GM19025 (cell line): ENCODE results near the gene GALNT10.

Experiments used
- ATAC-seq: cut with Tn5 transposase; IDR thresholded peaks from one replicate; pipeline ENCODE4 v1.9.1; 2021; ENCODE audit warnings: mild to moderate bottlenecking, low read depth, moderate library complexity; ENCODE audit not compliant: unreplicated experiment

The GALNT10 gene

DNA sequence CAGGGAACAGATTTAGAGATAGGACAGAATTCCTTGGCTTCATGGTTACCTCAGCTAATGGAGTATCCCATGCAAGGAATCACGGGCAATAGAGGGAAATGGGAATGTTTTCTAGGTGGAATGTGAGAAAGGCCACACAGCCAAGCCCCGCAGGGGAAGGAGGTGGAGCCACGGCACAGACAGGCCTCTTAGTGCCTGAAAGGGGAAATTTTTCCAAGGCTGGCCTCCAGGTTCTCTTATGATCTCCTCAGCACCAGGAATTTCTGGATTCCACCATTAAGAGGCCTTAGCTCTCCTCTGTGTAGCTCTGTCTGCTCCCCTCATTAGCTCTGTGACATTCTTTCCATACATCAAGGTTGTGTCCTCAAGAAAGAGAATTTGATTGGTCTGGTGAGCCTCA, 124.7 kb downstream of the GALNT10 start:
- no peak for ATAC-seq

DNA sequence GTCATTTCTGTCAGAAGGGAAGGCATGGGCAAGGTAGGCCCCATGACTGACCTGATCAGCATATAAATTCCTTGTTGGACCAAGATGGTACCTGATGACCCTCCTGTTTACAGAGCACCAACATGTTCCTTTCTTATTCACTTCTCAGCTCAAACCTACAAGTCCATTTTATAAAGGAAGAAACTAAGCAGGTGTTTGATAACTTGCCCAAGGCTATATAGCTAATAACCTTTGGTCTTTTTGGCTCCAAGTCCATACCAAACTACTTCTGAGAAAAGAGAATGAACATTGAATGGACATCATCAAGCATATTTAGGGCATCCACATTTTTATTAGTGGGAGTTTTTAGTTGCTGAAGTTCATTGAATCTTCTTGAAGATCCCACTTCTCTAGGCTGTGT, 125.2 kb downstream of the GALNT10 start:
- no peak for ATAC-seq

GRCh38 chr5:154316223-154316935, 125.8 kb downstream of the GALNT10 start:
- no peak for ATAC-seq

- no peak for ATAC-seq
These were observed 127.4 kb downstream of the GALNT10 start for GRCh38 chr5:154317916-154318315.

DNA sequence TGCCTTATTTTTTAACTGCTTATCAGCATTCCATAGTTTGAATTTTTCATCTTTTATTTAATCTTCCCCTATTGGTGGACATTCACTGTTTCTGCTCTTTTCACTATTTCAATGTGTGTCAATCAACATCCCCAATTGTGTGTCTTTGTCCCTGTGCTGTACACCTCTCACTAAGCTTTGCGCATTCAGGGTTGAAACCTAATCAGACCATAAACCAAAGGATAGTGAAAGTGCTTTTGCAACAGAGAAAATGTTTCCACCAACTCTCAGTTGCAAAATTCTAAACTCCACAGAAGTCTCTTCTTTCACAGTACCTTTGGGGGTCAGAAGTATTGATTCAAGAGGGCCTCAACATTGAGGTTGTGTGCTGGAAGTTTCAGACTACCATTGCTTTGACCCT, 128.2 kb downstream of the GALNT10 start:
- ATAC-seq = no peak

GRCh38 chr5:154319736-154320135, 129.2 kb downstream of the GALNT10 start:
- no peak for ATAC-seq

DNA sequence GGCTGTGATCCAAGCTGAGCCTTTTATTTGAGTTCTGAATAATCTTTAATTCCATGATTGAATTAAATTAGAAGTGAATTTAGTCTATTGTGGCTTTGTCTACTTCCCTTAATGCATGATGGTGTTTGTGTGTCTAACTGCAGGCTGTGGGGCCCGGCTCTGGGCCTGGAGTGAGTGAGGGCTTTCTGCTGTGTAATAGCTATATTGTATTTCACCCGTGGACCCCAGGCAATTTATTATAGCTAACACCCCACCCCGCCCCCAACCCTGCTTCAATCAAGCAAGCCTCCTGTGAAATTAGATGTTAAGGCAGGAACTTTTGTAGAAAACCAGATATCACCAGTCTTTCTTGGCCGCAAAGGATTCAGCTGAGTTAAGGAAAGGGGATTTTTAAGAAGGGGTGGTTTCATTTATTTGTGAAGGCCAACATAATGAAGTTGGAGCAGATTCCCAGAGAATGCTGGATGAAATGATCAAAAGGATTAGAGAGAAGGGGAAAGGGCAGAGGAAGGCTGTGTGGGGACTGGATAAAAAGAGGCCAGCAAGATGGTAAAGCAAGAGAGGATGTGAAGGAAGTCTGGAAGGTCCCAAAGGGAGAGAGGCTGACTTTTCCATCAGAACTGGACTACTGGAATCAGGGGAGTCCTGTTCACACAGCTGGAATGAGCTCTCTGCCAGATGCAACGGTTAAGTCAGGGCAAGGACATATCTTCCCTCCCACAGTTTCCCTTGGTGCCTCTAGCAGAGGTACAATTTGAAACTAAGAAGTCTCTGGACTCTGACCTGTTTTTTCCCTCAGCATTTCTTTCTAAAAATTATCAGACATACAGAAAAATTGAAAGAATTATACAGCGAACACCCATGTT, 129.9 kb downstream of the GALNT10 start:
- no peak for ATAC-seq

DNA sequence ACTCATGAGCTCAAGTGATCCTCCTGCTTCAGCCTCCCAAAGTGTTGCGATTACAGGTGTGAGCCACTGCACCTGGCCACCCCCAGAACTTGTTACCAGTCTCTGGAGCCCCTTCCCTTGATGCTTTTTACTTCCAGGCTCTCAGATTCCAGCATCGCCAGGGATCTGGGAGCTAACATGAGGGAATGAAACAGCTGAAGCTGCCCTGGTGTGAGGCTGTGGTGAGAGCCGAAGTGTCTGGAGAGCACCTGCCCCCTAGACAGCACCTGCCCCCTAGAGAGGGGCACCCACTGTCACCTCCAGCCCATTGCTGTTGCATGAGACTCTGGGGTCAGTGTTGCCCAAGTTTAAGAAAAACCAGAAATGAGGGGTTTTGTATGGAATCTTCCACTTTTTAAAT, 131.0 kb downstream of the GALNT10 start:
- no peak for ATAC-seq

GRCh38 chr5:154324033-154324432, 133.5 kb downstream of the GALNT10 start:
- no peak for ATAC-seq

GRCh38 chr5:154325566-154325965, 135.0 kb downstream of the GALNT10 start:
- no peak for ATAC-seq

- ATAC-seq = no peak
These were observed 138.5 kb downstream of the GALNT10 start for GRCh38 chr5:154329062-154329461.

GRCh38 chr5:154329519-154330040, 139.0 kb downstream of the GALNT10 start:
- no peak for ATAC-seq

- ATAC-seq = no peak
These were observed 139.6 kb downstream of the GALNT10 start for GRCh38 chr5:154330097-154330667.

DNA sequence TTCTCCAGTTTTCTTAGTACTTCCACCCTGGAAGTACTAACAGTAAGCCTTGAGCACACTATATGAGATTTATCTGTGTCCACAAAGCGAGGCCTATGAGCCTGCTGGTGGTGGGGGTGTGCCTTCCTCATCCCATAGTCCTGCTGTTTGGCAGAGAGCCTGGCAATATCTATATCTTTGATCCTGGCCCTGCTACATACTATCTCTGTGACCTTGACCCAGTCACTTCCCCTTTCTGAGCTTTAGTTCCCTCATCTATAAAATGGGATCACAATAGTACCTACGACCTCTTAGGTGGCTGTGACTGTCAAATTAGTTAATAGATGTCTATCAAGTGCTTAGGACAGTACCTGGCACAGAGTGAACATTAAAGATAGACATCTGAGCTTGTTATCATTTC, 140.7 kb downstream of the GALNT10 start:
- ATAC-seq = no peak

- ATAC-seq = no peak
These were observed 141.4 kb downstream of the GALNT10 start for GRCh38 chr5:154331924-154332323.

DNA sequence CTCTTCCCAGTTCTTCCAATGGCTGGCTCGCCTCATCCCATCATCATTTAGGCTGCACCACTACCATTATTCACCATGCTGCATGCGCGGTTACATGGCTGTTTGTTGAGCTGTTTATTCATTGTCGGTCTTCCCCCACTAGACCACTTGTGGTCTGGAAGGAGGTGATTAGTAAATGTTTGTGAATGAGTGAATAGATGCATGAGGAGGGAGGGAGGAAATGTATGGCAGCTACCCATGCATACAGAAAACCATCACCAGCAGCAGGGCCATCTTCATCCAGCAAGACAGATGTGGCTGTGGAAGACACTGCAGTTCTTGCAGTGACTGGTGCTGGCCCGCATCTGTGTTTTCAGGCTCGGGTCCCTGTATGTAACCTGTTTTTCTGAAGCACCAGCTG, 141.9 kb downstream of the GALNT10 start:
- no peak for ATAC-seq

DNA sequence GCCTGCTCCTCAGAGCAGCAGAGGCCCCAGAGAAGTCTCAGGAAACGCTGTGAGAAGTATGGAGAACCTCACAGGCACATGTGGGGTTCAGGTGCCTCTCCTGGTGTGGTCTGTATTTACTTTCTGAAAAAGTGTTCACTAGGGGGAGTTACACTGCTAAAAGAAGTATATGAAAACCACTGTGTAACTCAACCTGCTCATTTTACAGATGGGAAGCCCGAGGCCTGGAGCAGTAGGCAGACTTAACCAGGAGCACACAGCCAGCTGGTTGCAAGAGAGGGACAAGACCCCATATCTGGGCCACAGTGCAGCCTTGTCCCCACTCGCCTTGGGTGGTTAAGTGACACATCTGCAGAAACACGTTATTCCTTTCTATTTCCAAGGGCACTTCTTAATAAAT, 142.5 kb downstream of the GALNT10 start:
- ATAC-seq = no peak

DNA sequence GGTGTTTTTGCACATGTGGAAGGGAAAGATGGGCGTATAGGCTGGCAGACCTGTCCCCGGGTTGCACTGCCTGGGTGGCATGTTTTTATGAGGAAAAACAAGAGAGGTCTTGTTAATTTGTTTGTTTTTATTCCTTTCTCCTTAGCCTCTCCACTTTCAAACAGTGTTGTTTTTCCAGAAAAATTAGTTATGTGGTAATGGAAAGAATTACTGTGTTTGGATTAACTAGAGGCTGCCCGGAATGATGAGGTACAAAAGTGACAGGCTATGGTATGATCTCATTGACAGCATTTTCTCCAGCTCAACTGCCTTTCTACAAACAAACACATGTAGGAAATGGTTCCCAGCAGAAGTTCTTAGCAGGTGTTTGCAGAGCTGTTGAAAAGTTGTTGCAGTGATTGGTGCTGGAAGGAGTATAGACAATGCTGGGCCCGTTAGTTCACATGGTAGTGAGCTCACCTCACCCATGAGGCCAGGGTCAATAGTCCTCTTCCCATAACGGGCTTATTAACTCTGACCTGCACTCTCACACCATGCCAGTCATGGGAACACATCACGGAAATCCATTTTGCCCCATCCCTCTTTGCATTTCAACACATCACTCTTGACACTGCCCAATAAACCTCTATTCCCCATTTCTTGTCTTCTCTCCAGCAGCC, 144.0 kb downstream of the GALNT10 start:
- ATAC-seq = no peak

DNA sequence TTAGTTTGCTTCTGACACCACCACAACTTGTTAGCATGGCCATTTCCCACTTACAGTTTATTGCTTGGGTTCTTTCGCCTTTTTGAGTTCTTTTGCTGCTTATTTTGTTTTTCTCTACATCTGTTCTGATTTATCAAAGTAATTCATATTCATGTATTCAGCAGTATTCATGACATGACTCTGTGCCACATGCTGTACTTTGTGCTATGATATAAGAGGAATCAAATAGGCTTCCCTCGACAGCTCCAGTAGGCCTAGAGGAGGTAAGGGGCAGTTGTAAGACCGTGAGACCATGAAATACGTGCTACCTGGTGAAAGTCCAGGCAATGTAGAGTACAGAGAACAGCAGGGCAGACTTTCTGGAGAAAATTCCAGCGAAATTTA, 144.5 kb downstream of the GALNT10 start:
- no peak for ATAC-seq

- ATAC-seq = no peak
These were observed 151.1 kb downstream of the GALNT10 start for GRCh38 chr5:154341620-154342019.

DNA sequence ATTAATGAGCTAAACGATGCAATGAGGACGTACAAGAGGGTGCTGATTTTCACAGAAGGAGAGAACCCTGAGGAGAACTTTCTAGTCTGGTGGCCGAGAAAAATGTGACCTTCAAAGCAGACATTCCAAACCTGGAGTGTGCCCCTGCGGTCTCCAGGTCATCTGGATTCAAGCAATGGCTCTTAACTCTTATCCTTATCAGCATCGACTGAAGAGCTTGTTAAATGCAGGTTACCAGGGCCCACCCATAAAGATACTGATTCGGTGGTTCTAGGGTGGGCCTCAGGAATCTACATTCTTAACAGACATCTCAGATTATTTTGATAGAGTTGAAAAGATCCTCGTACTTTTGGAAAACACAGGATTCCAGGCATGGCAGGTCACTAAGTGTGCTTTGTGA, 151.7 kb downstream of the GALNT10 start:
- ATAC-seq = no peak
